ENCODE results near the gene DCAF17.

The DCAF17 gene

GRCh38 chr2:171478345-171478744 is 44.3 kb downstream of the DCAF17 start:
- Histone ChIP-seq H2BK12ac (ENCODE audit: low read length) (no peak overlapping the region), H4K8ac (ENCODE audit: low read depth, low read length) (no peak overlapping the region), H3K23ac (ENCODE audit: low read length) (no peak overlapping the region), H4K12ac (ENCODE audit: low read depth, low read length) (no peak overlapping the region), H3K4me2 (ENCODE audit: low read length) (no peak overlapping the region), H2AFZ (ENCODE audit: insufficient read depth, low read length, poor library complexity) (no peak overlapping the region), H3K27me3 (ENCODE audit: insufficient read depth, low read length) (no peaks in the 10 kb centered on the region), H4K91ac (ENCODE audit: low read depth, low read length) (no peak overlapping the region), H2BK5ac (ENCODE audit: low read depth, low read length, poor library complexity) (no peak overlapping the region), H3K4me1 (ENCODE audit: control insufficient read depth in 1 of 2, insufficient read depth in 2 of 2, low read length in 2 of 2) (peaks cover 2% of the 10 kb centered on the region in 2 experiments), H3K9me3 (ENCODE audit: insufficient read depth, low read depth, low read length) (peaks cover 1% of the 10 kb centered on the region), H3K4me3 (ENCODE audit: low read depth, low read length) (no peak overlapping the region), H3K27ac (ENCODE audit: low read depth, low read length) (no peak overlapping the region), H3K79me2 (ENCODE audit: control insufficient read depth, insufficient read depth, low read length, poor library complexity) (no peaks in the 10 kb centered on the region), H3K4ac (ENCODE audit: low read depth, low read length) (no peak overlapping the region), H3K18ac (ENCODE audit: low read length) (no peak overlapping the region), H3K79me1 (ENCODE audit: low read length) (no peaks in the 10 kb centered on the region), H3K14ac (ENCODE audit: low read length) (no peak overlapping the region), H3K9ac (ENCODE audit: low read length) (no peak overlapping the region), H2BK120ac (ENCODE audit: insufficient read depth, low read length, poor library complexity) (no peak overlapping the region), H3K36me3 (ENCODE audit: control insufficient read depth in 1 of 2, insufficient read depth in 2 of 2, low read length in 2 of 2) (peaks cover 2% of the 10 kb centered on the region in 2 experiments), H2AK5ac (ENCODE audit: low read length) (no peak overlapping the region)
- WGBS (ENCODE audit: extremely low coverage, insufficient coverage, insufficient read length), result no CpG with 5 or more reads among the region's 1 CpG
- peak in 1 of 2 donors; percentile 34 for DNase-seq

GRCh38 chr2:171479154-171479814 is 45.3 kb downstream of the DCAF17 start:
- no peak for DNase-seq
- Histone ChIP-seq H2BK120ac (ENCODE audit: insufficient read depth, low read length, poor library complexity) (no peak overlapping the region), H2BK5ac (ENCODE audit: low read depth, low read length, poor library complexity) (no peak overlapping the region), H3K18ac (ENCODE audit: low read length) (no peak overlapping the region), H3K4me3 (ENCODE audit: low read depth, low read length) (no peak overlapping the region), H2AFZ (ENCODE audit: insufficient read depth, low read length, poor library complexity) (no peak overlapping the region), H4K12ac (ENCODE audit: low read depth, low read length) (no peak overlapping the region), H3K9me3 (ENCODE audit: insufficient read depth, low read depth, low read length) (peaks cover 1% of the 10 kb centered on the region), H3K14ac (ENCODE audit: low read length) (no peak overlapping the region), H3K36me3 (ENCODE audit: control insufficient read depth in 1 of 2, insufficient read depth in 2 of 2, low read length in 2 of 2) (peaks cover 2% of the 10 kb centered on the region in 2 experiments), H3K27ac (ENCODE audit: low read depth, low read length) (no peak overlapping the region), H2BK12ac (ENCODE audit: low read length) (no peak overlapping the region), H3K9ac (ENCODE audit: low read length) (no peak overlapping the region), H3K27me3 (ENCODE audit: insufficient read depth, low read length) (no peaks in the 10 kb centered on the region), H4K8ac (ENCODE audit: low read depth, low read length) (no peak overlapping the region), H3K79me1 (ENCODE audit: low read length) (no peaks in the 10 kb centered on the region), H3K4ac (ENCODE audit: low read depth, low read length) (no peak overlapping the region), H3K23ac (ENCODE audit: low read length) (no peak overlapping the region), H3K4me1 (ENCODE audit: control insufficient read depth in 1 of 2, insufficient read depth in 2 of 2, low read length in 2 of 2) (peaks cover 2% of the 10 kb centered on the region in 2 experiments), H3K79me2 (ENCODE audit: control insufficient read depth, insufficient read depth, low read length, poor library complexity) (no peaks in the 10 kb centered on the region), H3K4me2 (ENCODE audit: low read length) (no peak overlapping the region), H4K91ac (ENCODE audit: low read depth, low read length) (no peak overlapping the region), H2AK5ac (ENCODE audit: low read length) (no peak overlapping the region)
- WGBS (ENCODE audit: extremely low coverage, insufficient coverage, insufficient read length), result no CpG with 5 or more reads among the region's 3 CpGs

- H2AK5ac ChIP-seq (ENCODE audit: low read length), result no peak overlapping the region
- H2BK120ac ChIP-seq (ENCODE audit: insufficient read depth, low read length, poor library complexity), result no peak overlapping the region
- no peak overlapping the region for H3K4ac ChIP-seq (ENCODE audit: low read depth, low read length)
- no peak overlapping the region for H4K91ac ChIP-seq (ENCODE audit: low read depth, low read length)
- no peak overlapping the region for H3K14ac ChIP-seq (ENCODE audit: low read length)
- no peak overlapping the region for H3K27ac ChIP-seq (ENCODE audit: low read depth, low read length)
- H2BK5ac ChIP-seq (ENCODE audit: low read depth, low read length, poor library complexity), result no peak overlapping the region
- no peak overlapping the region for H2AFZ ChIP-seq (ENCODE audit: insufficient read depth, low read length, poor library complexity)
- no peak overlapping the region for H3K9ac ChIP-seq (ENCODE audit: low read length)
- no peak for DNase-seq
- H3K27me3 ChIP-seq (ENCODE audit: insufficient read depth, low read length), result no peaks in the 10 kb centered on the region
- H3K18ac ChIP-seq (ENCODE audit: low read length), result no peak overlapping the region
- H2BK12ac ChIP-seq (ENCODE audit: low read length), result no peak overlapping the region
- H3K23ac ChIP-seq (ENCODE audit: low read length), result no peak overlapping the region
- peaks cover 2% of the 10 kb centered on the region in 2 experiments for H3K4me1 ChIP-seq (ENCODE audit: control insufficient read depth in 1 of 2, insufficient read depth in 2 of 2, low read length in 2 of 2)
- no peak overlapping the region for H3K4me2 ChIP-seq (ENCODE audit: low read length)
- H3K9me3 ChIP-seq (ENCODE audit: insufficient read depth, low read depth, low read length), result no peaks in the 10 kb centered on the region
- no peak overlapping the region for H4K8ac ChIP-seq (ENCODE audit: low read depth, low read length)
- H3K79me2 ChIP-seq (ENCODE audit: control insufficient read depth, insufficient read depth, low read length, poor library complexity), result no peaks in the 10 kb centered on the region
- H3K36me3 ChIP-seq (ENCODE audit: control insufficient read depth in 1 of 2, insufficient read depth in 2 of 2, low read length in 2 of 2), result peaks cover 0 to 2% of the 10 kb centered on the region in 2 experiments
- no peak overlapping the region for H4K12ac ChIP-seq (ENCODE audit: low read depth, low read length)
- WGBS (ENCODE audit: extremely low coverage, insufficient coverage, insufficient read length), result no CpG with 5 or more reads among the region's 1 CpG
- no peak overlapping the region for H3K4me3 ChIP-seq (ENCODE audit: low read depth, low read length)
- no peaks in the 10 kb centered on the region for H3K79me1 ChIP-seq (ENCODE audit: low read length)
Observed at GRCh38 chr2:171480908-171481307, 46.9 kb downstream of the DCAF17 start.

- H3K4me3 ChIP-seq (ENCODE audit: low read depth, low read length), result no peak overlapping the region
- H3K79me1 ChIP-seq (ENCODE audit: low read length), result no peaks in the 10 kb centered on the region
- H3K4me2 ChIP-seq (ENCODE audit: low read length), result no peak overlapping the region
- no peak overlapping the region for H3K9ac ChIP-seq (ENCODE audit: low read length)
- H3K14ac ChIP-seq (ENCODE audit: low read length), result no peak overlapping the region
- no peaks in the 10 kb centered on the region for H3K27me3 ChIP-seq (ENCODE audit: insufficient read depth, low read length)
- H2BK12ac ChIP-seq (ENCODE audit: low read length), result no peak overlapping the region
- H2AFZ ChIP-seq (ENCODE audit: insufficient read depth, low read length, poor library complexity), result no peak overlapping the region
- H2AK5ac ChIP-seq (ENCODE audit: low read length), result no peak overlapping the region
- H3K23ac ChIP-seq (ENCODE audit: low read length), result no peak overlapping the region
- no peak overlapping the region for H2BK5ac ChIP-seq (ENCODE audit: low read depth, low read length, poor library complexity)
- H4K12ac ChIP-seq (ENCODE audit: low read depth, low read length), result no peak overlapping the region
- H3K9me3 ChIP-seq (ENCODE audit: insufficient read depth, low read depth, low read length), result no peaks in the 10 kb centered on the region
- peaks cover 2% of the 10 kb centered on the region in 2 experiments for H3K4me1 ChIP-seq (ENCODE audit: control insufficient read depth in 1 of 2, insufficient read depth in 2 of 2, low read length in 2 of 2)
- peaks cover 0 to 5% of the 10 kb centered on the region in 2 experiments for H3K36me3 ChIP-seq (ENCODE audit: control insufficient read depth in 1 of 2, insufficient read depth in 2 of 2, low read length in 2 of 2)
- H2BK120ac ChIP-seq (ENCODE audit: insufficient read depth, low read length, poor library complexity), result no peak overlapping the region
- no peak overlapping the region for H4K8ac ChIP-seq (ENCODE audit: low read depth, low read length)
- H4K91ac ChIP-seq (ENCODE audit: low read depth, low read length), result no peak overlapping the region
- no peaks in the 10 kb centered on the region for H3K79me2 ChIP-seq (ENCODE audit: control insufficient read depth, insufficient read depth, low read length, poor library complexity)
- no peak overlapping the region for H3K4ac ChIP-seq (ENCODE audit: low read depth, low read length)
- no peak overlapping the region for H3K27ac ChIP-seq (ENCODE audit: low read depth, low read length)
- no peak for DNase-seq
- H3K18ac ChIP-seq (ENCODE audit: low read length), result no peak overlapping the region
Observed at GRCh38 chr2:171482308-171482707, 48.3 kb downstream of the DCAF17 start.

All from trophoblast cell (in vitro differentiated cells and primary cell).